HG03439 (cell line): ENCODE results near the gene SSC5D.
"Not testable (repeated sequence)": the region's sequence is repeated elsewhere in the genome, so short reads cannot be mapped to it uniquely, and the experiment has no call there.

Source experiments
- ATAC-seq: cut with Tn5 transposase; IDR thresholded peaks from one replicate; pipeline ENCODE4 v1.9.1; 2021; ENCODE audit warnings: mild to moderate bottlenecking, moderate library complexity; ENCODE audit not compliant: unreplicated experiment

SSC5D gene

DNA sequence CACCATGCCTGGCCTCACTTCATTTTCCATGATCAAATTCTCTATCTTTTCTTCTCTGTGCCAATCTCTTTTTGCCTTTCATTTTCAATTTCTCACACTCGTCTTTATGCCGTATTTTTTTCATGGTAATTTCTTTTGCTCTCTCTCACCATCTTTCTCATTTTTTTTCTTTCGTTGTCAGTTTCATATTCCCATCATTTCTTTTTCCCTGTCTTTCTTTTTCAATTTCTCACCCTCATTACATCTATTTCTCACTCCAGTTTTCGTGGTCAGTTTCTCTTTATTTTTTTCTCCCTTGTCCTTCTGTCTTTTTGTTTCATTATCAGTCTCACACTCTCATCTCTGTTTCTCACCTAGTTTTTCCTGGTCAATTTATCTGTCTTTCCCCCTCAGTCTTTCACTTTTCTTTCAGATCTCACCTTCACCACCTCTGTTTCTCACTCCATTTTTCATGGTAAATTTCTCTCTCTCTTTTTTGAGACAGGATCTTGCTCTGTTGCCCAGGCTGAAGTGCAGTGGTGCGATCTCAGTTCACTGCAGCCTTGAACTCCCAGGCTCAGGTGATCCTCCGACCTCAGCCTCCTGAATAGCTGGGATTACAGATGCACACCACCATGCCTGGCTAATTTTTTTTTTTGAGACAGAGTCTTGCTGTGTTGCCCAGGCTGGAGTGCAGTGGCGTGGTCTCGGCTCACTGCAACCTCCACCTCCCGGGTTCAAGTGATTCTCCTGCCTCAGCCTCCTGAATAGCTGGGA is 14.1 kb downstream of the SSC5D start:
- no peak for ATAC-seq

DNA sequence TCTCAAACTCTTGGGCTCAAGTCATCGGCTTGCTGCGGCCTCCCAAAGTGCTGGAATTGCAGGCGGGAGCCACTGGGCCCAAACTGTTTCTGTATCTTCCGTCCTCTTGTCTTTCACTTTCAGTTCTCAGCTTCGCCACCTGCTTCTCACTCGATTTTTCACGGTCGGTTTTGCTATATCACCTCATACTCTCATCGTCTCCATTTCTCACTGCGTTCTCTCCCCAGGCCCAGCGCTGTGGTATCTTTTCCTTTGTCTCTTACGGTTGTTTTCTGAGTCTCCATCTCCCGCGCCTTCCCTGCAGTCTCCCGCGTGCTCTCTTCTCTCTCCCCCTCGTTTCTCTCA is 14.9 kb downstream of the SSC5D start:
- ATAC-seq: no peak

- ATAC-seq: peak; percentile 90
These were observed 15.4 kb downstream of the SSC5D start for GRCh38 chr19:55503502-55504251.

GRCh38 chr19:55504252-55504603 is 16.0 kb downstream of the SSC5D start:
- ATAC-seq: peak; percentile 4

DNA sequence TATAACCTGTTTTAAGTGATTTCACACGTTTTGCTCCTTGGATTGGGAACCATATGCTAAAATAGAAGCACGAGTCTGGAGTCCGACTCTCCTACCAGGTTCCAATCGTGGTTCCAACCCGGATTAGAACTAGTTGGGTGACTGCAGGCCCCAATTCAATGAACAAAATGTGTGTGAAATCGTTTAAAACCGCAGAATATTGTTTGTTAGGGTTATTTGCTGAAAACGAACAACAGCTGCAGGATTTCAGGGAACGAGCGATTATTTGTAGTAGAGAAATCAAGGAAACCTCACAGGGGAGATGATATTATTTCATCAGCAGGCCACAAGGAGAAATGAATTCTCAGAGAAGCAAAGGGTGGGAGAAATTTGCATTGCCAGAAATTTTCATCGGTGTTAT is 16.7 kb downstream of the SSC5D start:
- no peak for ATAC-seq

GRCh38 chr19:55508120-55508519 is 19.9 kb downstream of the SSC5D start:
- no peak for ATAC-seq

DNA sequence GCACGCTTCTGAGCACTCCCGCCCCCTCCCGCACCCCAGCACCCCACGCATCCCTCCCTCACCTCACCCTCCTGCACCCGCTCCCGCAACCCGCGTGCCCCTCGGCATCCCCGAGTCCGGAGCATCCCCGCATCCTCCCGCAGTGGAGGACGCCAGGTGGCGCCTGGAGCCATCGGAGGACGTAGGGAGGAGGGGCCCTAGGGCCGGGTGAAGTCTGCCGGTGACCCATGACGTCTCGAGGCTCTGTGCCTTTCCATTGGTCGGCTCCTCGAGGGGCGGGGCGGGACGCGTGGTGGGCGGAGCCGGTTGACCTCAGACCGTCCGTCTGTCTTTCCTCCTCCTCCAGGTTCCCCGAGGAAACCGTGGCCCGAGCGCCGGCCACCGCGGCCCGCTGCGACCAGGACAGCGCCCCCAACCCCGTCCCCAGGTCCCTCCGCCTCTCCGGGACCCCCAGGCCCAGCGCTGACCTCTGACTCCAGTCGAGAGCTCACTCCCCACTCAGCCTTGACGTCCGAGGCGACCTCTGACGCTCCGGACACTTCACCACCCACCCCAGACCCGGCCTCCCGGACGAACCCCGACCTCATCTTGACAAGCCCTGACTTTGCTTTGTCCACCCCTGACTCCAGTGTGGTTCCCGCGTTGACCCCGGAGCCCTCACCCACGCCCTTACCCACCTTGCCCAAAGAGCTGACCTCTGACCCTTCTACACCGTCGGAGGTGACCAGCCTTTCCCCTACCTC is 28.8 kb downstream of the SSC5D start:
- ATAC-seq: peak; percentile 95

GRCh38 chr19:55519451-55520311 is 31.4 kb downstream of the SSC5D start:
- ATAC-seq: no peak

GRCh38 chr19:55520691-55521292 is 32.6 kb downstream of the SSC5D start:
- ATAC-seq: no peak

- ATAC-seq: no peak
These were observed 37.3 kb downstream of the SSC5D start for GRCh38 chr19:55525289-55526101.

- no peak for ATAC-seq
These were observed 38.3 kb downstream of the SSC5D start for GRCh38 chr19:55526216-55527196.

DNA sequence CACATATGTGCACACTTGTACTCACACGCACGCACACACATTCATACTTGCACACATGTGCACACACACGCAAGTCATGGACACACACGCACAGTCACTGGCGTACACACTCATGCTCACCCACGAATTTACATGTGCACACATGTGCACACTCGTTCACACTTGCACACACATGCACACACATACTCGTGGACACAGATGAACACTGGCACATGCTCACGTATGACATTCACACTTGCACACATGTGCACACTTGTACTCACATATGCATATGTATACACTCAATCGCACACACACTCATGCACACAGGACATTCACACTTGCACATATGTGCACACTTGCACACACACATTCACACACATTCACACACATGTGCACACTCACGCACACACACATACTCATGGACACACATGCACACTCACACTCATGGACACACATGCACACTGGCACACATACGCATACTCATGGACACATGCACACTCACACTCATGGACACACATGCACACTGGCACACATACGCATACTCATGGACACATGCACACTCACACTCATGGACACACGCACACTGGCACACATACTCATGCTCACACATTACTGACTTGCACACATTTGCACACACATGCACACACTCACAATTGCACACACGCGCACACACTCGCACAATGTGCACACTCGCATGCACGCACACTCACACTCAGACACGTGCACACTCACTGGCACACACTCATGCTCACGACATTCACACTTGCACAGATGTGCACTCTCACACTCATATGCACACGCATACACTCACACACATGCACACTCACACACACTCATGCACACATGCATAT is 39.2 kb downstream of the SSC5D start:
- no peak for ATAC-seq

DNA sequence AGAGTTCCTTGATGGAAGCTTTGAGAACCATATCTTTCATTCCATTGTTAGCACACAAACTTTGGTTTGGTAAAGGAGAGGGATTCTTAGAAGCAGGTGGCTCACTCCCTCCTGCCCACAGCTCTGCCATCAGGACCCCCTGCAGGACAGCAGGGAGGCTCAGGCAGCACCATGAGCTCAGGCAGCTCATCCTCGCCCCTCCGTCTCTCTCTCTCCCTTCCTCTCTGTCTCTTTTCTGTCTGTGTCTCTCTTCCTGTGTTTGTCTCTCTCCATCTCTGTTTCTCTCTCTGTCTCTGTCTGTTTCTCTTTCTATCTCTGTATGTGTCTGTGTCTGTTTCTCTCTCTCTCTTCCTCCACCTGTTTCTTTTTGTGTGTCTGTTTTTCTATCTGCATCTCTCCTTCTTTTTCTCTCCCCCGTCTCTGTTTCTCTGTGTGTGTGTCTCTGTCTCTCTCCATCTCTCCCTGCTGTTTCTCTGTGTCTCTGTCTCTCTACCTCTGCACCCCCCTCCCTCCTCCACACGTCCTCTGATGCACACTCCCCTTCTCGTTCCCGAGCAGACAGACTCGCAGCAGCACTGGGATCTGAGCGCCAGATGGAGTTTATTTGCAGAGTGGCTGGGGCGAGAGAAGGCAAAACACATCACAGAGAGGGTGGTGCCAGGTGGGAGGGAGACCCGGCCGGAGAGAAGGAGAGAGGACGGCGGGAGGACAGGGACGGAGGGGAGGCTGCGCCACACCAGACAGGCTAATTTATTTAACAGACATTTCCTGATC is 40.0 kb downstream of the SSC5D start:
- no peak for ATAC-seq

DNA sequence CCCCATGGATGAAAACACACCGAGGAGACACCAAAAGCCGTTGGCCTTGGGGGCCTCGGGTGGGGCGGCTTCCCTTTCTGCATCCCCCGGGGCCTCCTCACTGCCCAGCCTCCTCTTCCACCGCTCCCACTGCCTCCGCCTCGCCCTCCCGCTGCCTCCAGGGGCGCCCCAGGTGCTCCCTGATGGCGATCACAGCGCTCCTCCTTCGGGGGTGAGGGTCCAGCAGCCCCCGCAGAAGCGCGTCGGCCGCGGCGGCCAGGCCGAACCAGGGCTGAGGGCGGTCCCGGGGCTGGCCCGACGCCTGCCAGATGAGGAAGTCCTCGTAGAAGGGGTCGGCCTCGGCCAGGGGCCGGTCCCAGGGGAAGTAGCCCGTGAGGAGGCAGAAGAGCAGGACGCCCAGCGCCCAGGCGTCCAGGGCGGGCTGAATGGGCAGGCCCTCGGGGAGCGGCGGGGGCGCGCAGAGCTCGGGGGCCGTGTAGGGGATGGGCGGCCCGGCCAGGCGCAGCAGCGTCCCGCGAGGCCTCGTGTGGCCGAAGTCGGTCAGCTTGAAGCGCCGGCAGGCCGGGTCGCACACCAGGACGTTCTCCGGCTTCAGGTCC is 41.5 kb downstream of the SSC5D start:
- no peak for ATAC-seq

DNA sequence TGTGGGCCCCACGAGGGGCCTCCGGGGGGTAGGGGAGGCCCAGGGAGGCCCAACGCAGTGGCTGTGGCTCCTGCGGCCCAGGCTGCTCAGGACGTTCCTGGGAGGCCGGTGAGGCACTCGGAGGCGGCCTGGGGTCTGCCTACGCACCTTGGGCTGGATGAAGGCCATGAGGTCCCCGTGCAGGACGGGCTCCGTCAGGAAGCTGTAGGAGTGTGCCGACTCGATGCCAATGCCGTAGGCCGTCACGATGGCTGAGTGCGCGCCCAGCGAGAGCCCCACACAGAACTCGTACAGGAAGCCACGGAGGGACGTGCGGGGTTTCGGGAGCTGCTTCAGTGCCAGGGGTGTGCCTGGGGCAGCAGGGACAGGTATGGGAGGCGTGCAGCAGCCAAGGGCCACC is 42.8 kb downstream of the SSC5D start:
- no peak for ATAC-seq

- not testable (repeated sequence) for ATAC-seq
These were observed 46.0 kb downstream of the SSC5D start for GRCh38 chr19:55534280-55534679.
